Adrenal gland (tissue), 12 donors: Measurements from ENCODE around the gene METRNL. TPM values are rescaled to one million over a fixed set of nuclear protein-coding genes. Genes with fewer than 3 reads are reported as not detected.

Experiments used
- DNase-seq, 7 donors: peaks; one replicate each; pipeline ENCODE4 v3.0.0-alpha.2; 2019 to 2020
- H3K27ac ChIP-seq, 5 donors: fragments of 200-600 bp; sonication (generic) in 4 of 5; 1 replicate in 3 of 5; 2 replicates in 2 of 5; pipeline versions ENCODE4 v1.5.1 to v1.8.0; 2016 to 2020; ENCODE audit warnings: mild to moderate bottlenecking in 1 of 5
- H3K27me3 ChIP-seq: fragments of 200-600 bp; 2 replicates; pipeline ENCODE4 v1.8.0; 2021
- H3K36me3 ChIP-seq, 2 donors: fragments of 200-600 bp; replicated peaks in 1 of 2; 1 replicate in 1 of 2; 2 replicates in 1 of 2; pipeline versions ENCODE4 v1.5.1 to v1.8.0; 2018 to 2022
- H3K4me1 ChIP-seq, 2 donors: fragments of 200-600 bp; replicated peaks in 1 of 2; 1 replicate in 1 of 2; 2 replicates in 1 of 2; pipeline versions ENCODE4 v1.5.1 to v1.8.0; 2018 to 2021
- H3K4me3 ChIP-seq, 4 donors: fragments of 200-600 bp; sonication (generic) in 3 of 4; one replicate each; pipeline ENCODE4 v1.5.1; 2016 to 2018
- H3K9me3 ChIP-seq, 3 donors: fragments of 200-600 bp; sonication (generic) in 1 of 3; replicated peaks in 1 of 3; 1 replicate in 2 of 3; 2 replicates in 1 of 3; pipeline versions ENCODE4 v1.5.1 to v1.8.0; 2016 to 2021
- CTCF ChIP-seq, 6 experiments: fragments of 450-650 bp in 4 of 6; fragments of 200-600 bp in 2 of 6; sonication (generic) in 1 of 6; IDR thresholded peaks; 1 replicate in 5 of 6; 2 replicates in 1 of 6; pipeline versions ENCODE4 v1.5.1 to v1.8.0; 2016 to 2021; ENCODE audit warnings: antibody characterized with exemption in 6 of 6, mild to moderate bottlenecking in 2 of 6, moderate library complexity in 1 of 6
- POLR2A ChIP-seq, 2 donors: fragments of 450-650 bp; IDR thresholded peaks; one replicate each; pipeline ENCODE4 v1.6.1; 2017; ENCODE audit warnings: antibody characterized with exemption in 2 of 2, mild to moderate bottlenecking in 2 of 2, moderate library complexity in 1 of 2
- WGBS, 4 donors: extraction: QIAGEN DNeasy Blood & Tissue Kit in 2 of 4; methylation state at CpG; one replicate each; pipeline versions ENCODE4 v1.1.5 to v1.1.7; 2013 to 2017; 5-methylcytosine and 5-hydroxymethylcytosine counted together
- intact Hi-C, 2 donors: fragments of 100-400 bp; cut with DNase I; formaldehyde crosslinking; loops; one replicate each; pipeline versions ENCODE4 v1.14.1 to v1.15.0; 2022 to 2023
- polyA plus RNA-seq, 3 donors: library from polyadenylated mRNA; stranded (reverse); fragments of 200-250 nt in 2 of 3; fragments of 350-450 nt in 1 of 3; fragmentation: Illumina TruSeq in 1 of 3; extraction: RNeasy Lipid Tissue Mini Kit (QIAGEN cat#74804) in 1 of 3; gene quantifications; one replicate each; pipeline ENCODE4 v1.2.3, GENCODE V29; 2013 to 2014
- total RNA-seq, 9 donors: library from RNA; depleted of rRNA in 4 of 9; stranded (reverse); fragments of >200 nt in 4 of 9; fragments of 120-200 nt in 1 of 9; fragmentation: NEBNext Ultra II Directional in 1 of 9; extraction: Animal tissue kit (Norgen Biotek cat#: 25700) in 1 of 9; gene quantifications; one replicate each; pipeline versions ENCODE4 v1.1.0 to v1.2.4, GENCODE V29; 2013 to 2023
- donor health status: healthy with polysubstance abuse.
- donor health status: Bipolar disorder and iron deficiency.
- donor health status: DM: yes; HTN: yes; CAD: no.
- donor health status: DM: no; HTN: no; CAD: no.
- donor health status: DM: no; HTN: no; CAD: no.
- donor health status: DM: yes; HTN: yes; CAD: no.

METRNL gene
- total and polyA plus RNA-seq, 12 donors: 1.9 to 72.7 (median 25.9) TPM

GRCh38 chr17:83050651-83051395 lies 28.6 kb upstream of the METRNL start:
- WGBS, 4 donors: 26 to 52% (median 36%) methylated on average over 29 to 55 of the region's 55 CpGs
- Histone ChIP-seq H3K36me3 (no peaks in the 10 kb centered on the region), H3K27me3 (no peaks in the 10 kb centered on the region), H3K4me1 (peaks cover 9 to 14% of the 10 kb centered on the region in 2 donors), H3K9me3 (no peaks in the 10 kb centered on the region), H3K27ac (peak overlapping the region in 4 of 5 donors; percentile 68 to 92 (median 72)), H3K4me3 (peak overlapping the region in 2 of 4 donors; percentile 60 to 82)
- DNase-seq: peak in 1 of 7 donors; percentile 54
- intact Hi-C loops: no loop called here
- no peak for TF ChIP-seq POLR2A (IDR thresholded peaks at IDR 0.05)
- no peak for TF ChIP-seq CTCF (IDR thresholded peaks at IDR 0.05)

GRCh38 chr17:83051396-83052240 lies 27.8 kb upstream of the METRNL start:
- TF ChIP-seq CTCF (IDR thresholded peaks at IDR 0.05): peak in 1 of 6 experiments; percentile 16
- TF ChIP-seq POLR2A (IDR thresholded peaks at IDR 0.05): peak; percentile 62 to 76
- intact Hi-C loops: no loop called here
- Histone ChIP-seq H3K4me3 (peak overlapping the region in 3 of 4 donors; percentile 33 to 82 (median 60)), H3K27me3 (no peaks in the 10 kb centered on the region), H3K4me1 (peaks cover 9 to 14% of the 10 kb centered on the region in 2 donors), H3K27ac (peak overlapping the region in 4 of 5 donors; percentile 71 to 92 (median 82)), H3K9me3 (no peaks in the 10 kb centered on the region), H3K36me3 (no peaks in the 10 kb centered on the region)
- WGBS, 4 donors: 0 to 3% (median 1%) methylated on average over 8 to 95 of the region's 95 CpGs
- DNase-seq: peak; percentile 97 to 98 (median 97)

- H3K4me1 ChIP-seq: peaks cover 9 to 14% of the 10 kb centered on the region in 2 donors
- H3K4me3 ChIP-seq: peak overlapping the region in 1 of 4 donors; percentile 42
- intact Hi-C loops: no loop called here
- no peaks in the 10 kb centered on the region for H3K9me3 ChIP-seq
- TF ChIP-seq POLR2A (IDR thresholded peaks at IDR 0.05): no peak
- no peak for TF ChIP-seq CTCF (IDR thresholded peaks at IDR 0.05)
- H3K36me3 ChIP-seq: no peaks in the 10 kb centered on the region
- DNase-seq: no peak
- H3K27me3 ChIP-seq: no peaks in the 10 kb centered on the region
- 19 to 80% (median 33%) methylated on average over 3 to 12 of the region's 12 CpGs for WGBS, 4 donors
- H3K27ac ChIP-seq: peak overlapping the region in 4 of 5 donors; percentile 9 to 92 (median 82)
These were observed 27.2 kb upstream of the METRNL start for GRCh38 chr17:83052241-83052564.

- intact Hi-C loops: no loop called here
- Histone ChIP-seq H3K27me3 (no peaks in the 10 kb centered on the region), H3K9me3 (no peaks in the 10 kb centered on the region), H3K36me3 (no peaks in the 10 kb centered on the region), H3K27ac (peak overlapping the region; percentile 21 to 87 (median 64)), H3K4me3 (no peak overlapping the region), H3K4me1 (peaks cover 9 to 14% of the 10 kb centered on the region in 2 donors)
- DNase-seq: peak in 6 of 7 donors; percentile 50 to 79 (median 58)
- WGBS, 4 donors: 57 to 76% (median 67%) methylated on average over 4 to 15 of the region's 15 CpGs
- no peak for TF ChIP-seq POLR2A (IDR thresholded peaks at IDR 0.05)
- TF ChIP-seq CTCF (IDR thresholded peaks at IDR 0.05): no peak
These were observed 26.3 kb upstream of the METRNL start for GRCh38 chr17:83053021-83053681.
